Large intestine (tissue), 3 donors: Measurements from ENCODE around the gene CD1C. TPM values are rescaled to one million over a fixed set of nuclear protein-coding genes. Genes with fewer than 3 reads are reported as not detected.

Experiments
- DNase-seq, 2 donors: peaks; one replicate each; pipeline versions ENCODE4 v3.0.0 to v3.0.0-alpha.2; 2013
- H3K27ac ChIP-seq: one replicate; pipeline ENCODE4 v1.5.1; 2013; ENCODE audit warnings: low read length
- H3K27me3 ChIP-seq: 2 replicates; pipeline ENCODE4 v1.6.1; 2013; ENCODE audit warnings: low read length; ENCODE audit not compliant: control insufficient read depth, insufficient read depth
- H3K36me3 ChIP-seq: 2 replicates; pipeline ENCODE4 v1.6.1; 2013; ENCODE audit warnings: low read length; ENCODE audit not compliant: control insufficient read depth, insufficient read depth
- H3K4me1 ChIP-seq: one replicate; pipeline ENCODE4 v1.6.1; 2013; ENCODE audit warnings: low read length; ENCODE audit not compliant: control insufficient read depth, insufficient read depth
- H3K4me3 ChIP-seq: one replicate; pipeline ENCODE4 v1.5.1; 2013; ENCODE audit warnings: low read length
- H3K9me3 ChIP-seq: one replicate; pipeline ENCODE4 v1.6.1; 2013; ENCODE audit warnings: mild to moderate bottlenecking, low read depth, low read length, moderate library complexity; ENCODE audit not compliant: control insufficient read depth
- WGBS: methylation state at CpG from one replicate; pipeline ENCODE4 v1.1.5; 2013; ENCODE audit warnings: low lambda C conversion rate; ENCODE audit not compliant: insufficient coverage; 5-methylcytosine and 5-hydroxymethylcytosine counted together
- polyA plus RNA-seq: library from polyadenylated mRNA; unstranded; fragments of 120-200 nt; gene quantifications from one replicate; pipeline ENCODE4 v1.2.1, GENCODE V29; 2013

Gene CD1C
- polyA plus RNA-seq, 1 donor = 0.63 TPM

- WGBS = 87% methylated on average over 2 of the region's 4 CpGs
- H3K27ac ChIP-seq = no peak overlapping the region
- no peaks in the 10 kb centered on the region for H3K36me3 ChIP-seq
- H3K9me3 ChIP-seq = no peaks in the 10 kb centered on the region
- H3K4me1 ChIP-seq = no peaks in the 10 kb centered on the region
- no peaks in the 10 kb centered on the region for H3K27me3 ChIP-seq
- DNase-seq = no peak
- no peak overlapping the region for H3K4me3 ChIP-seq
These were observed 34.7 kb downstream of the CD1C start for GRCh38 chr1:158324395-158324794.

- H3K27ac ChIP-seq = no peak overlapping the region
- no peaks in the 10 kb centered on the region for H3K27me3 ChIP-seq
- DNase-seq = no peak
- H3K4me1 ChIP-seq = no peaks in the 10 kb centered on the region
- no peaks in the 10 kb centered on the region for H3K36me3 ChIP-seq
- H3K4me3 ChIP-seq = no peak overlapping the region
- no peaks in the 10 kb centered on the region for H3K9me3 ChIP-seq
These were observed 37.8 kb downstream of the CD1C start for GRCh38 chr1:158327481-158327880.

- Histone ChIP-seq H3K4me3 (no peak overlapping the region), H3K36me3 (no peaks in the 10 kb centered on the region), H3K9me3 (no peaks in the 10 kb centered on the region), H3K27me3 (no peaks in the 10 kb centered on the region), H3K4me1 (no peaks in the 10 kb centered on the region), H3K27ac (no peak overlapping the region)
- no peak for DNase-seq
- 86% methylated on average over 3 of the region's 3 CpGs for WGBS
These were observed 38.7 kb downstream of the CD1C start for GRCh38 chr1:158328426-158328825.

- WGBS = no CpG with 5 or more reads among the region's 7 CpGs
- Histone ChIP-seq H3K27ac (no peak overlapping the region), H3K9me3 (no peaks in the 10 kb centered on the region), H3K27me3 (no peaks in the 10 kb centered on the region), H3K4me1 (no peaks in the 10 kb centered on the region), H3K4me3 (no peak overlapping the region), H3K36me3 (no peaks in the 10 kb centered on the region)
- DNase-seq = no peak
These were observed 39.6 kb downstream of the CD1C start for GRCh38 chr1:158329300-158329699.

- 100% methylated on average over 1 of the region's 3 CpGs for WGBS
- Histone ChIP-seq H3K27me3 (no peaks in the 10 kb centered on the region), H3K36me3 (no peaks in the 10 kb centered on the region), H3K9me3 (no peaks in the 10 kb centered on the region), H3K27ac (no peak overlapping the region), H3K4me1 (no peaks in the 10 kb centered on the region), H3K4me3 (no peak overlapping the region)
- DNase-seq = no peak
These were observed 40.0 kb downstream of the CD1C start for GRCh38 chr1:158329733-158330132.

GRCh38 chr1:158330391-158331105 is 40.8 kb downstream of the CD1C start:
- no peaks in the 10 kb centered on the region for H3K9me3 ChIP-seq
- 94% methylated on average over 4 of the region's 11 CpGs for WGBS
- H3K27me3 ChIP-seq = no peaks in the 10 kb centered on the region
- no peaks in the 10 kb centered on the region for H3K4me1 ChIP-seq
- H3K36me3 ChIP-seq = no peaks in the 10 kb centered on the region
- DNase-seq = no peak
- no peak overlapping the region for H3K27ac ChIP-seq
- H3K4me3 ChIP-seq = no peak overlapping the region

- Histone ChIP-seq H3K4me1 (no peaks in the 10 kb centered on the region), H3K36me3 (no peaks in the 10 kb centered on the region), H3K9me3 (no peaks in the 10 kb centered on the region), H3K27ac (no peak overlapping the region), H3K27me3 (no peaks in the 10 kb centered on the region), H3K4me3 (no peak overlapping the region)
- DNase-seq = no peak
- no CpG with 5 or more reads among the region's 1 CpG for WGBS
These were observed 41.3 kb downstream of the CD1C start for GRCh38 chr1:158331106-158331425.

- WGBS = 100% methylated on average over 1 of the region's 2 CpGs
- no peaks in the 10 kb centered on the region for H3K36me3 ChIP-seq
- H3K4me1 ChIP-seq = no peaks in the 10 kb centered on the region
- H3K27me3 ChIP-seq = no peaks in the 10 kb centered on the region
- H3K9me3 ChIP-seq = no peaks in the 10 kb centered on the region
- H3K27ac ChIP-seq = no peak within 1 kb of the TSS
- no peak within 1 kb of the TSS for H3K4me3 ChIP-seq
- DNase-seq = no peak
These were observed 41.9 kb downstream of the CD1C start, which contains the start of gene CD1B for GRCh38 chr1:158331481-158332150. TSS of gene CD1B (minus strand) at chr1:158331531. CDS start at chr1:158331423, 108 bp downstream.

- Histone ChIP-seq H3K27ac (no peak overlapping the region), H3K36me3 (no peaks in the 10 kb centered on the region), H3K4me3 (no peak overlapping the region), H3K9me3 (no peaks in the 10 kb centered on the region), H3K4me1 (no peaks in the 10 kb centered on the region), H3K27me3 (no peaks in the 10 kb centered on the region)
- DNase-seq = no peak
- 80% methylated on average over 4 of the region's 8 CpGs for WGBS
These were observed 43.9 kb downstream of the CD1C start for GRCh38 chr1:158333405-158334155.

- WGBS = no CpG with 5 or more reads among the region's 2 CpGs
These were observed 44.9 kb downstream of the CD1C start for GRCh38 chr1:158334526-158335212.

More at GRCh38 chr1:158334526-158335212, 44.9 kb downstream of the CD1C start:
- Histone ChIP-seq H3K36me3 (no peaks in the 10 kb centered on the region), H3K9me3 (no peaks in the 10 kb centered on the region), H3K27me3 (no peaks in the 10 kb centered on the region), H3K4me1 (no peaks in the 10 kb centered on the region), H3K27ac (no peak overlapping the region), H3K4me3 (no peak overlapping the region)
- no peak for DNase-seq
